HL-60 (cell line): ENCODE results near the gene AXIN1.

Experiments
- DNase-seq, 2 experiments: peaks; one replicate each; pipeline ENCODE4 v3.0.0-alpha.2; 2010 to 2020; ENCODE audit warnings: low read depth in 1 of 2, low spot score in 1 of 2
- H3K27ac ChIP-seq: fragments of 250-450 bp; sonication (Bioruptor Pico); replicated peaks from 2 replicates; pipeline ENCODE4 v1.5.1; 2020; ENCODE audit warnings: mild to moderate bottlenecking, moderate library complexity
- H3K27me3 ChIP-seq: fragments of 250-450 bp; sonication (Bioruptor Pico); 2 replicates; pipeline ENCODE4 v1.5.1; 2021; ENCODE audit warnings: mild to moderate bottlenecking, moderate library complexity; ENCODE audit not compliant: insufficient read depth, poor library complexity, severe bottlenecking
- H3K4me3 ChIP-seq: replicated peaks from 2 replicates; pipeline ENCODE4 v1.5.1; 2011; ENCODE audit warnings: mild to moderate bottlenecking, control low read depth, low read length; ENCODE audit not compliant: insufficient read depth
- GABPA ChIP-seq: IDR thresholded peaks from 2 replicates; pipeline ENCODE4 v1.6.1; 2012; ENCODE audit warnings: low read depth
- POLR2AphosphoS5 ChIP-seq: IDR thresholded peaks from 2 replicates; pipeline ENCODE4 v1.6.1; 2012; ENCODE audit warnings: low read depth
- SPI1 ChIP-seq: IDR thresholded peaks from 2 replicates; pipeline ENCODE4 v1.6.1; 2012; ENCODE audit warnings: low read depth, mild to moderate bottlenecking, borderline replicate concordance
- TF ChIP-seq, protein P1 (sequence below): IDR thresholded peaks from one replicate; pipeline ENCODE4 v1.5.1; 2011; ENCODE audit warnings: low read length, control low read depth, inconsistent platforms; ENCODE audit not compliant: insufficient read depth
- TF ChIP-seq, protein P2 (sequence below): IDR thresholded peaks from 2 replicates; pipeline ENCODE4 v1.6.1; 2012; ENCODE audit warnings: low read depth; ENCODE audit not compliant: insufficient replicate concordance

Gene AXIN1

DNA sequence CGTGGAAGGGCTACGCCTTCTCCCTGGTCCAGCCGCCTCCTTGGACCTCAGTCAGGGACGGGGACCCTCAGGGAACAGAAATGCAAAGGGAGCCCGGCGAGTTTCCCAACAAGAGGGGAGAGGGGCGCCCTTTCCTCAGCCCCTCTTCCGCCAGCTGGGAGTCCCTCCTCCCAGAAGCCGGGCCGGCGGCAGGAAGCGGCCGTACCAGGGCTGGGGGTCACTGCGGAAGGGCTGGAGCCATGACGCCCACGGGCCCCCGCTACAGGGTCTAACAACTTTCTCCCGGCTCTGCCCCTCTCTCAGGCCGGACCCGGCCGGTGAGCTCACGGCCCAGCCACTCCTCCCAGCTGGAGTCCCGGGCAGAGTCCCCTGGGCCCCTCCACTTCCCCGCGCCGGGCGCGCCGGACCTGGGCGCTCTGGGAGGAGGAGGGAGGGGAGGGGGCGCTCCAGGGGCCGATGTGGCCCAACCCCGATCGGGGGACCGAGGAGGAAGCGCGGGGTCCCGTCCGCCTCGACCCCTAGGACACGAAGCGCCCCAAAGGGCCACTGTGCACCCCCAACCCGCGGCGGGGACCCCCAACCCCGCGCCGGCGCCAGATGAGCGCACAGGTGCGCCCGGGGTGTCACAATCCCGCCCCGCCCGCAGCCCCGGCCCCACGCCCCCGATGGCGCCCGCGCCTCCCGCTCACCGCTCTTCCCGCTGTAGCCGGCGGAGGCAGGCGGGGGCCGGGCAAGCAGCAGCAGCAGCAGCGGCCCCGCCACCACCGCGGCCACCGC is 28.7 kb upstream of the AXIN1 start:
- peak overlapping the region; percentile 86 for H3K4me3 ChIP-seq
- peak overlapping the region; percentile 56 for H3K27ac ChIP-seq
- no peak for DNase-seq
- no peaks in the 10 kb centered on the region for H3K27me3 ChIP-seq
- TF ChIP-seq, protein P1, sequence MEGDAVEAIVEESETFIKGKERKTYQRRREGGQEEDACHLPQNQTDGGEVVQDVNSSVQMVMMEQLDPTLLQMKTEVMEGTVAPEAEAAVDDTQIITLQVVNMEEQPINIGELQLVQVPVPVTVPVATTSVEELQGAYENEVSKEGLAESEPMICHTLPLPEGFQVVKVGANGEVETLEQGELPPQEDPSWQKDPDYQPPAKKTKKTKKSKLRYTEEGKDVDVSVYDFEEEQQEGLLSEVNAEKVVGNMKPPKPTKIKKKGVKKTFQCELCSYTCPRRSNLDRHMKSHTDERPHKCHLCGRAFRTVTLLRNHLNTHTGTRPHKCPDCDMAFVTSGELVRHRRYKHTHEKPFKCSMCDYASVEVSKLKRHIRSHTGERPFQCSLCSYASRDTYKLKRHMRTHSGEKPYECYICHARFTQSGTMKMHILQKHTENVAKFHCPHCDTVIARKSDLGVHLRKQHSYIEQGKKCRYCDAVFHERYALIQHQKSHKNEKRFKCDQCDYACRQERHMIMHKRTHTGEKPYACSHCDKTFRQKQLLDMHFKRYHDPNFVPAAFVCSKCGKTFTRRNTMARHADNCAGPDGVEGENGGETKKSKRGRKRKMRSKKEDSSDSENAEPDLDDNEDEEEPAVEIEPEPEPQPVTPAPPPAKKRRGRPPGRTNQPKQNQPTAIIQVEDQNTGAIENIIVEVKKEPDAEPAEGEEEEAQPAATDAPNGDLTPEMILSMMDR = no peak
- TF ChIP-seq POLR2AphosphoS5 = 0 out of 2 replicates have a peak, but pooled peaks have one; percentile 24
- TF ChIP-seq GABPA = 0 out of 2 replicates have a peak, but pooled peaks have one; percentile 14

DNA sequence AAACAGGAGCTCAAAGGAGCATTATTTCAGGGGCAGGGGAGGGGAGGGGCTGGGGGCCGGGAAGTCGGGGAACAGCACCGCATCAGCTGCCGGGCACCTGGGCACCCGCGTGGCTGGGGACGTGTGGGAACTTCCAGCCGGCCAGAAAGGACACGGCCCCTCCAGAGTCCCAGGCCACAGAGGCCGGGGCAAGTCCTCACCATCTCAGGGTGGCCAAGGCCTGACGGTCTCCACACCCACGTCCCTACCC is 28.2 kb upstream of the AXIN1 start:
- H3K27me3 ChIP-seq = no peaks in the 10 kb centered on the region
- TF ChIP-seq POLR2AphosphoS5 (no peak), GABPA (no peak), SPI1 (no peak)
- TF ChIP-seq, protein P1 = no peak
- TF ChIP-seq, protein P2, sequence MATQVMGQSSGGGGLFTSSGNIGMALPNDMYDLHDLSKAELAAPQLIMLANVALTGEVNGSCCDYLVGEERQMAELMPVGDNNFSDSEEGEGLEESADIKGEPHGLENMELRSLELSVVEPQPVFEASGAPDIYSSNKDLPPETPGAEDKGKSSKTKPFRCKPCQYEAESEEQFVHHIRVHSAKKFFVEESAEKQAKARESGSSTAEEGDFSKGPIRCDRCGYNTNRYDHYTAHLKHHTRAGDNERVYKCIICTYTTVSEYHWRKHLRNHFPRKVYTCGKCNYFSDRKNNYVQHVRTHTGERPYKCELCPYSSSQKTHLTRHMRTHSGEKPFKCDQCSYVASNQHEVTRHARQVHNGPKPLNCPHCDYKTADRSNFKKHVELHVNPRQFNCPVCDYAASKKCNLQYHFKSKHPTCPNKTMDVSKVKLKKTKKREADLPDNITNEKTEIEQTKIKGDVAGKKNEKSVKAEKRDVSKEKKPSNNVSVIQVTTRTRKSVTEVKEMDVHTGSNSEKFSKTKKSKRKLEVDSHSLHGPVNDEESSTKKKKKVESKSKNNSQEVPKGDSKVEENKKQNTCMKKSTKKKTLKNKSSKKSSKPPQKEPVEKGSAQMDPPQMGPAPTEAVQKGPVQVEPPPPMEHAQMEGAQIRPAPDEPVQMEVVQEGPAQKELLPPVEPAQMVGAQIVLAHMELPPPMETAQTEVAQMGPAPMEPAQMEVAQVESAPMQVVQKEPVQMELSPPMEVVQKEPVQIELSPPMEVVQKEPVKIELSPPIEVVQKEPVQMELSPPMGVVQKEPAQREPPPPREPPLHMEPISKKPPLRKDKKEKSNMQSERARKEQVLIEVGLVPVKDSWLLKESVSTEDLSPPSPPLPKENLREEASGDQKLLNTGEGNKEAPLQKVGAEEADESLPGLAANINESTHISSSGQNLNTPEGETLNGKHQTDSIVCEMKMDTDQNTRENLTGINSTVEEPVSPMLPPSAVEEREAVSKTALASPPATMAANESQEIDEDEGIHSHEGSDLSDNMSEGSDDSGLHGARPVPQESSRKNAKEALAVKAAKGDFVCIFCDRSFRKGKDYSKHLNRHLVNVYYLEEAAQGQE = no peak
- H3K27ac ChIP-seq = peak overlapping the region; percentile 56; the same call in 1 of the 2 replicates

GRCh38 chr16:379961-380761 is 27.6 kb upstream of the AXIN1 start:
- Histone ChIP-seq H3K27me3 (no peaks in the 10 kb centered on the region), H3K27ac (no peak overlapping the region), H3K4me3 (peak overlapping the region; percentile 86; the same call in 1 of the 2 replicates)
- no peak for TF ChIP-seq SPI1
- no peak for TF ChIP-seq POLR2AphosphoS5
- TF ChIP-seq, protein P1 = no peak
- TF ChIP-seq, protein P2 = no peak
- no peak for TF ChIP-seq GABPA
- DNase-seq = no peak

More for the DNA sequence above, 28.2 kb upstream of the AXIN1 start:
- H3K4me3 ChIP-seq = peak overlapping the region; percentile 86
- no peak for DNase-seq
